Tibial artery (tissue), 4 donors: ENCODE measurements around the gene GOLGA6L9.
"Not testable (repeated sequence)": the region's sequence is repeated elsewhere in the genome, so short reads cannot be mapped to it uniquely, and the experiment has no call there.

Source experiments
- DNase-seq, 2 donors: peaks; one replicate each; pipeline ENCODE4 v3.0.0-alpha.2; 2019
- H3K27ac ChIP-seq, 2 donors: fragments of 200-600 bp; sonication (generic) in 1 of 2; 1 replicate in 1 of 2; 2 replicates in 1 of 2; pipeline ENCODE4 v1.5.1; 2018 to 2019; ENCODE audit warnings: mild to moderate bottlenecking in 1 of 2
- H3K27me3 ChIP-seq, 2 donors: fragments of 200-600 bp; sonication (generic) in 1 of 2; one replicate each; pipeline versions ENCODE4 v1.5.1 to v1.6.0; 2016 to 2019
- H3K36me3 ChIP-seq, 3 donors: fragments of 200-600 bp; sonication (generic) in 2 of 3; one replicate each; pipeline ENCODE4 v1.5.1; 2016 to 2019; ENCODE audit warnings: mild to moderate bottlenecking in 2 of 3
- H3K4me1 ChIP-seq, 4 donors: fragments of 200-600 bp; sonication (generic) in 2 of 4; 1 replicate in 3 of 4; 2 replicates in 1 of 4; pipeline ENCODE4 v1.5.1; 2016 to 2019
- H3K4me3 ChIP-seq, 2 donors: fragments of 200-600 bp; sonication (generic) in 1 of 2; 1 replicate in 1 of 2; 2 replicates in 1 of 2; pipeline ENCODE4 v1.5.1; 2018 to 2019; ENCODE audit warnings: mild to moderate bottlenecking in 2 of 2
- H3K9me3 ChIP-seq, 3 donors: fragments of 200-600 bp; sonication (generic) in 1 of 3; one replicate each; pipeline ENCODE4 v1.5.1; 2016 to 2019
- intact Hi-C: fragments of 100-400 bp; cut with DNase I; formaldehyde crosslinking; loops from one replicate; pipeline ENCODE4 v1.15.0; 2023; ENCODE audit warnings: low total_unique reads
- TF ChIP-seq, protein P1 (sequence below), 2 experiments: fragments of 200-600 bp in 1 of 2; fragments of 450-650 bp in 1 of 2; IDR thresholded peaks; one replicate each; pipeline ENCODE4 v1.5.1; 2017 to 2019; ENCODE audit warnings: antibody characterized with exemption in 2 of 2, mild to moderate bottlenecking in 1 of 2, moderate library complexity in 1 of 2

GOLGA6L9 gene, protein sequence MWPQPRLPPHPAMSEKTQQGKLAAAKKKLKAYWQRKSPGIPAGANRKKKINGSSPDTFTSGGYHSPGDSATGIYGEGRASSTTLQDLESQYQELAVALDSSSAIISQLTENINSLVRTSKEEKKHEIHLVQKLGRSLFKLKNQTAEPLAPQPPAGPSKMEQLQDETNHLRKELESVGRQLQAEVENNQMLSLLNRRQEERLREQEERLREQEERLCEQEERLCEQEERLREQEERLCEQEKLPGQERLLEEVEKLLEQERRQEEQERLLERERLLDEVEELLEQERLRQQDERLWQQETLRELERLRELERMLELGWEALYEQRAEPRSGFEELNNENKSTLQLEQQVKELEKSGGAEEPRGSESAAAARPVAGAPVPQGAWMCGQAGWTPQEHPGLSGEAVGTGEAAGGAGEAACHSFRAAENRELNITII

DNA sequence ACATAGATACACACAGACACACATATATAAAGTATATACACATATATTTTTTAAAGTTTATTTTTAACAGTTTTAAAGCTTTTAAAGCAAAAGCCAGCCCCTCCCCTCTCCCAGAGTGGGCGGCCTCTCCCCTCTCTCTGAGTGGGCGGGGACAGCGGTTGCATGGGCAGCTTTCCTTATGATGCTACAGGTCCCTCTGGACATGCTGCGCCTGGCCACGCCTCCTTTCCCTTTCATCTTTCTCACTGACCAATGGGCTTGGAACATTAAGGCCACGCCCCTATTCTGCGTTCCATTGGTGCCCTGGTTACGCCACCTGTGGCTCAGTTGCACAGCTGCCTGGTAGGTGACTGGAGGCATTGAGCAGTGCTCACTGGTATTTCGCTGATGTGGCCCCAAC, at the start of gene GOLGA6L9:
TSS of gene GOLGA6L9 (plus strand) at position 124 of the 400 bp plus-strand sequence. CDS start at position 388, 264 bp downstream.
- H3K36me3 ChIP-seq, H3K27me3 ChIP-seq, H3K27ac ChIP-seq, intact Hi-C loops, H3K4me3 ChIP-seq, H3K4me1 ChIP-seq, DNase-seq, H3K9me3 ChIP-seq: not testable (repeated sequence)

DNA sequence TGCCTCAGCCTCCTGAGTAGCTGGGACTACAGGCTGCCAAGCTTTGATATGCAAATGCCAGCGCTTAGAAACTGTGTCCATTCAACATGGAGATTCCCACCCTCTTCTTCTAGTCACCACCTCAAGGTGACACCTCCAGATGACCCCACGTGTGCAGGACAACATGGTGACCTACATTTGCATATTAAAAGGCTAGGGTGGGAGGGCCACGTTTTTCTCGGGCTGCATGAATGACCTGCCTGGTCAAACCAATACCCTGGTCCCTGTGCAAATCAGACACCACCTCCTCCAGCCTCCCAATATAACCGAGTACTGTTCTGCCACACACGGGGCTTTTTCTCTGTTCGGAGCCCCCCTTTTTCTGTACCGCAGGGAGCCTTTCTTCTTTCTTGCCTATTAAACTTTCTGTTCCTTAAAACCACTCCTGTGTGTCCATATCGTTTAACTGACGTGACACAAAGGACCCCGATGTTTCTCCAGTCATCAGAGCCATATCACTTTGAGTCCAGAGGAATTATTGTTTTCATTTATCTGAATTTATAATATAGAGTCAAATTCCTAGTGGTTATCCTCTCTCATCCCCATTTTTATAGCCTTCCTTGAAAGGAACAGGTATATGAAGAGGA, 48.2 kb upstream of the GOLGA6L9 start:
- H3K4me3 ChIP-seq, H3K36me3 ChIP-seq, H3K27ac ChIP-seq, H3K4me1 ChIP-seq, intact Hi-C loops, H3K9me3 ChIP-seq, DNase-seq, H3K27me3 ChIP-seq: not testable (repeated sequence)

DNA sequence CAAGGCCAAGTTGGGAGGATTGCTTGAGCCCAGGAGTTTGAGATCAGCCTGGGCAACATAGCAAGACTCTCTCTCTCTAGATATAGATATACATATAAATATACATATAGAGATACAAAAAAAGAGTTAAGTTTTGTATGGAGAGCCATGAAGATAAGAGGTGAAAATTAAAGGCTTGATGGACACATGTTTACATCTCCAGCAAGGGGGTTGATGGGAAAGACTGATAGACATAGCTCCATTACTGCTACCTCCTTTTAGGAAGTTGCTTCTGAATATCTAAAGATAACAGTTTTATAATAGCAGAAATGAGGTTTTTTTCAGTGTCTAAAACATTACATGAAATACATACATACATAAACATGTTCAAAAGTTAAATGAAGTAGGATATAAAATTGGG, 42.4 kb upstream of the GOLGA6L9 start:
- intact Hi-C loops, H3K4me3 ChIP-seq, H3K4me1 ChIP-seq: not testable (repeated sequence)

DNA sequence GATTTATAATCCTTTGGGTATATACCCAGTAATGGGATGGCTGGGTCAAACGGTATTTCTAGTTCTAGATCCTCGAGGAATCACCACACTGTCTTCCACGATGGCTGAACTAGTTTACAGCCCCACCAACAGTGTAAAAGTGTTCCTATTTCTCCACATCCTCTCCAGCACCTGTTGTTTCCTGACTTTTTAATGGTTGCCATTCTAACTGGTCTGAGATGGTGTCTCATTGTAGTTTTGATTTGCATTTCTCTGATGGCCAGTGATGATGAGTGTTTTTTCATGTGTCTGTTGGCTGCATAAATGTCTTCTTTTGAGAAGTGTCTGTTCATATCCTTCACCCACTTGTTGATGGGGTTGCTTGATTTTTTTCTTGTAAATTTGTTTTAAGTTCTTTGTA, 39.5 kb upstream of the GOLGA6L9 start:
- H3K27me3 ChIP-seq, H3K4me3 ChIP-seq, H3K27ac ChIP-seq, H3K36me3 ChIP-seq, H3K4me1 ChIP-seq, DNase-seq, intact Hi-C loops, H3K9me3 ChIP-seq: not testable (repeated sequence)

More for the DNA sequence above, 42.4 kb upstream of the GOLGA6L9 start:
- not testable (repeated sequence) for H3K9me3 ChIP-seq, DNase-seq, H3K27me3 ChIP-seq, H3K27ac ChIP-seq, H3K36me3 ChIP-seq

DNA sequence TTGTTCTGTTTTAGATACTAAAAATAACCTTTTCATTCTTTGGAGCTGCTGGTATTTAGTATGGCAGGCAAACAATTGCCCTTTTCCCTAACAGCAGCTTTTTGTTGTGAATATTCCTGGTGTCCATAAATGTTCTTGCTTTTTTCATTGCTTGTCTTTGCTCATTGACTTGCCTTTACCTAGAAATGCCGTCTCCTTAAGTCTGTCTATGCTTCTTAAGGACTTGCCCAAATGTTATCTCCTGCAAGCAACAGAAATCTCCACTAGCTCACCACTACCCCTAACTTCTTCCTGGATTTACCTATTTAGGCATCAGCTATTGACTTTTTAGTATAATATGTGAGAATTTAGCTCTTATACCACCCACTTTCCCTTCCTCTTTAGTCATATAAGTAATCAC, 37.5 kb upstream of the GOLGA6L9 start:
- H3K9me3 ChIP-seq, H3K27me3 ChIP-seq, intact Hi-C loops, H3K4me1 ChIP-seq, H3K4me3 ChIP-seq, DNase-seq, H3K36me3 ChIP-seq, H3K27ac ChIP-seq: not testable (repeated sequence)

DNA sequence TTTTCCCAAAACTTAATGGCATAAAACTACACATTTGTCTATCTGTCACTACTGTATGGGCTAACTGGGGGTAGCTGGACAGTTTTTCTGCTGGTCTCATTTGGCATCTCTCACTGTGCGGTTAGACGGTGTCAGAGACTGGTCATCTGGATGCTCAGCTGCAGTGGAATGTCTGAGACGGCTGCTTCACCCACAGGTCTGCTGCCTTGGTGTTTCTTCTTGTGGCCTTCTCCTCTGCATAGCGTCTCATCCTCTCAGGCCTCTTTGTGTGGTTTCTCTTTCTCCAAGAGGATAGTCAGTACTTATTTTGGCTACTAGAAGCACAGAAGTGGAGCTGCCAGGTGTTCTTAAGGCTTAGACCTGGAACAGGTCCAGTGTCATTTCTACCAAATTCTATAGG, 35.9 kb upstream of the GOLGA6L9 start:
- DNase-seq, result no peak
- Histone ChIP-seq H3K4me3 (no peak overlapping the region), H3K36me3 (no peaks in the 10 kb centered on the region), H3K27ac (no peak overlapping the region), H3K27me3 (no peaks in the 10 kb centered on the region), H3K4me1 (no peaks in the 10 kb centered on the region), H3K9me3 (no peaks in the 10 kb centered on the region)
- intact Hi-C loops, result no loop called here
- TF ChIP-seq, protein P1, sequence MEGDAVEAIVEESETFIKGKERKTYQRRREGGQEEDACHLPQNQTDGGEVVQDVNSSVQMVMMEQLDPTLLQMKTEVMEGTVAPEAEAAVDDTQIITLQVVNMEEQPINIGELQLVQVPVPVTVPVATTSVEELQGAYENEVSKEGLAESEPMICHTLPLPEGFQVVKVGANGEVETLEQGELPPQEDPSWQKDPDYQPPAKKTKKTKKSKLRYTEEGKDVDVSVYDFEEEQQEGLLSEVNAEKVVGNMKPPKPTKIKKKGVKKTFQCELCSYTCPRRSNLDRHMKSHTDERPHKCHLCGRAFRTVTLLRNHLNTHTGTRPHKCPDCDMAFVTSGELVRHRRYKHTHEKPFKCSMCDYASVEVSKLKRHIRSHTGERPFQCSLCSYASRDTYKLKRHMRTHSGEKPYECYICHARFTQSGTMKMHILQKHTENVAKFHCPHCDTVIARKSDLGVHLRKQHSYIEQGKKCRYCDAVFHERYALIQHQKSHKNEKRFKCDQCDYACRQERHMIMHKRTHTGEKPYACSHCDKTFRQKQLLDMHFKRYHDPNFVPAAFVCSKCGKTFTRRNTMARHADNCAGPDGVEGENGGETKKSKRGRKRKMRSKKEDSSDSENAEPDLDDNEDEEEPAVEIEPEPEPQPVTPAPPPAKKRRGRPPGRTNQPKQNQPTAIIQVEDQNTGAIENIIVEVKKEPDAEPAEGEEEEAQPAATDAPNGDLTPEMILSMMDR (IDR thresholded peaks at IDR 0.05), result no peak

DNA sequence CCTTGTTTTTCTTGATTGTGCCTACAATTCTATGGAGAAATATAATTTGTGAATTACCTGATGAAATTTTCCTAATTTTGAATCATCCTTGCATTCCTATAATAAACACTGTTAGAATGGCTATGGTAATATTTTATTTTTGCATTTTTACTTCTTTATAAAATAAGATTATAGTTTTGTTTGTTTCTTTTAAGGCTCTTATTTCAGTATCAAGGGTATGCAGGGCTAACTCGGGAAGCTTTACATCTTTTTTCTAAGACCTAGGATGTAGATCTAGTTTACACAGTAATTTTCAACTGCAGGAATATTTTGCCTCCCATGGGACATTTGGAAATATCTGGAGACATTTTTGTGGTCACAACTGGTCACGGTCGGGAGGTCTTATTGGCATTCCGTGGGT, 33.8 kb upstream of the GOLGA6L9 start:
- H3K4me1 ChIP-seq, DNase-seq, H3K9me3 ChIP-seq, intact Hi-C loops, H3K27me3 ChIP-seq, H3K27ac ChIP-seq, H3K4me3 ChIP-seq, H3K36me3 ChIP-seq: not testable (repeated sequence)

DNA sequence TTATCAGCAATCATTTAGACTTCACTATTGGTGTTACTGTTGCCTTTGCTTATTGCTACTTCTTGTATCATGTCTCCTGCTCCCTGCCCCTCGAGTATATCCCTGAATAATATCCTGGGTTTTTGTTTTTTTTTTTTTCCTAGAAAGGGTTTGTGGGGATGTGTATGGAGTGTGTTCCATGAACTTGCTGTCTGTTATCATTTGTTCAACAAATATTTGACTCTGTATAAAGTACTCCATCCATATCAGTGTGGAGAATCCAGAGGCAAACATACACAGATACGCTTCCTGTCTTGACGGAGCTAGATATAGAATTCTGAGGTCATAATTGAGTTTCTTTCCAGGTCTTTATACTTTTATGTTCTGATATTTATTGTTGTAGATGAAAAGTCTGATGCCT, 31.8 kb upstream of the GOLGA6L9 start:
- no peaks in the 10 kb centered on the region for H3K4me1 ChIP-seq
- no peaks in the 10 kb centered on the region for H3K36me3 ChIP-seq
- no peak for DNase-seq
- no peak overlapping the region for H3K4me3 ChIP-seq
- H3K9me3 ChIP-seq, result no peaks in the 10 kb centered on the region
- no peak overlapping the region for H3K27ac ChIP-seq
- TF ChIP-seq, protein P1 (IDR thresholded peaks at IDR 0.05), result no peak
- intact Hi-C loops, result no loop called here
- H3K27me3 ChIP-seq, result no peaks in the 10 kb centered on the region
